Thoracic aorta (tissue), 2 donors: ENCODE results near the gene ZNF385D. TPM values are rescaled to one million over a fixed set of nuclear protein-coding genes. Genes with fewer than 3 reads are reported as not detected.

Experiments used
- ATAC-seq: fragments of 150-250 bp; one replicate; pipeline ENCODE4 v1.8.0; 2017; ENCODE audit warnings: low read depth; ENCODE audit not compliant: insufficient number of reproducible peaks, low FRiP score
- DNase-seq: peaks from one replicate; pipeline ENCODE4 v3.0.0-alpha.2; 2020; ENCODE audit warnings: low spot score
- H3K27ac ChIP-seq, 2 donors: fragments of 200-600 bp; sonication (generic); 1 replicate in 1 of 2; 2 replicates in 1 of 2; pipeline ENCODE4 v1.5.1; 2016; ENCODE audit warnings: mild to moderate bottlenecking in 2 of 2, moderate library complexity in 2 of 2
- H3K27me3 ChIP-seq: fragments of 200-600 bp; sonication (generic); replicated peaks from 2 replicates; pipeline ENCODE4 v1.6.0; 2016; ENCODE audit warnings: mild to moderate bottlenecking; ENCODE audit not compliant: insufficient read depth
- H3K36me3 ChIP-seq: fragments of 200-600 bp; sonication (generic); one replicate; pipeline ENCODE4 v1.5.1; 2016
- H3K4me1 ChIP-seq, 2 donors: fragments of 200-600 bp; sonication (generic); 1 replicate in 1 of 2; 2 replicates in 1 of 2; pipeline versions ENCODE4 v1.5.1 to v1.6.0; 2016; ENCODE audit warnings: low read depth in 2 of 2, mild to moderate bottlenecking in 1 of 2; ENCODE audit not compliant: control insufficient read depth in 1 of 2
- H3K4me3 ChIP-seq: fragments of 200-600 bp; sonication (generic); 2 replicates; pipeline ENCODE4 v1.5.1; 2016; ENCODE audit warnings: mild to moderate bottlenecking
- H3K9me3 ChIP-seq: fragments of 200-600 bp; sonication (generic); 2 replicates; pipeline ENCODE4 v1.5.1; 2016
- total RNA-seq, 2 donors: library from RNA; depleted of rRNA; stranded (reverse); fragments of >200 nt; gene quantifications; one replicate each; pipeline versions ENCODE4 v1.1.0 to v1.2.3, GENCODE V29; 2016
- TF ChIP-seq, protein P1 (sequence below): fragments of 200-600 bp; sonication (generic); IDR thresholded peaks from one replicate; pipeline ENCODE4 v1.5.1; 2019; ENCODE audit warnings: antibody characterized with exemption

ZNF385D gene
- total RNA-seq, 2 donors from 2014 or later, result 15.8 to 81.3 TPM

DNA sequence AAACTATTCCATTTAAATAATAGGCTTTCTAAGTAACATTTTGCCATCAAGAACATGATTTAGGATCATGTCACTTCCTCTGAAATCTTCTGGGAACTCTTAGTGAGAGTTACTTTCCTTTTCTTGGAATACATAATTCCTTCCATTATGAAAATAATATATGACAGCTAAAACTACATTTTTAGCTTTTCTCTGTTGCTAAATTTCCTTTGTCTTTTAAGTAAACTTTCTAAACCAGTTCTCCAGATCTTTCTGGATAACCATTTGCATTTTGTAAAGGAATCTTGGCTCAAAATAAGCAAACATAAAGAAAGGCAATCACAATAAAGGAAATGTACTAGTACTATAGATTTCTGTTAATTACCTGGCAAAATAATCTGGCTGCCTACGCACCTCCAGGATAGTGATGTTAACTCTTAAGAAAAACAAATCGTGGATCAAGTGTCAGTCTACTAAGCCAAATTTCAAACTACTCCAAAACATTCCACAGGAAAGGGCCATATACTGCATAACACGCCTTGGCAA lies 165.7 kb downstream of the ZNF385D start:
- Histone ChIP-seq H3K36me3 (no peaks in the 10 kb centered on the region), H3K27ac (no peak overlapping the region), H3K4me1 (peaks cover 8 to 30% of the 10 kb centered on the region in 2 donors), H3K27me3 (no peaks in the 10 kb centered on the region), H3K4me3 (no peak overlapping the region), H3K9me3 (no peaks in the 10 kb centered on the region)
- TF ChIP-seq, protein P1, sequence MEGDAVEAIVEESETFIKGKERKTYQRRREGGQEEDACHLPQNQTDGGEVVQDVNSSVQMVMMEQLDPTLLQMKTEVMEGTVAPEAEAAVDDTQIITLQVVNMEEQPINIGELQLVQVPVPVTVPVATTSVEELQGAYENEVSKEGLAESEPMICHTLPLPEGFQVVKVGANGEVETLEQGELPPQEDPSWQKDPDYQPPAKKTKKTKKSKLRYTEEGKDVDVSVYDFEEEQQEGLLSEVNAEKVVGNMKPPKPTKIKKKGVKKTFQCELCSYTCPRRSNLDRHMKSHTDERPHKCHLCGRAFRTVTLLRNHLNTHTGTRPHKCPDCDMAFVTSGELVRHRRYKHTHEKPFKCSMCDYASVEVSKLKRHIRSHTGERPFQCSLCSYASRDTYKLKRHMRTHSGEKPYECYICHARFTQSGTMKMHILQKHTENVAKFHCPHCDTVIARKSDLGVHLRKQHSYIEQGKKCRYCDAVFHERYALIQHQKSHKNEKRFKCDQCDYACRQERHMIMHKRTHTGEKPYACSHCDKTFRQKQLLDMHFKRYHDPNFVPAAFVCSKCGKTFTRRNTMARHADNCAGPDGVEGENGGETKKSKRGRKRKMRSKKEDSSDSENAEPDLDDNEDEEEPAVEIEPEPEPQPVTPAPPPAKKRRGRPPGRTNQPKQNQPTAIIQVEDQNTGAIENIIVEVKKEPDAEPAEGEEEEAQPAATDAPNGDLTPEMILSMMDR, result no peak
- no peak for DNase-seq
- ATAC-seq, result no peak

DNA sequence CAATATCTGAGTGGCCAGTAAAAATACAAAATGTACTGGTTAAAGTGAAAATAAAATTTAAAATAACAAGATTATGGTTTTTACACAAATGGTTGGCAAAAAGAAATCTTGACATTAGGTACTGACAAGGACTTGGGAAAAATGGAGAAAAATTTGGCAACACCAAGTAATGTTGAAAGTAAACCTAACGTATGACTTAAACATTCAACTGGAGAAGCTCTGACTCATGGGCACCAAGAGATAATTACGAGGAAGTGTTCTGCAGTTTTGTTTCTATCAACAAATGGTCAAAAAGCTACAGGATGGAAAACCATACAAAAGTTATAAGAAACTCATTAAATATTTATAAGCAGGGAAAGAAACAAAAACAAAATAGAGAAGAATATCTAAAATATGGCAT lies 177.7 kb downstream of the ZNF385D start:
- H3K27me3 ChIP-seq, result no peaks in the 10 kb centered on the region
- H3K4me1 ChIP-seq, result no peaks in the 10 kb centered on the region
- no peak overlapping the region for H3K4me3 ChIP-seq
- no peaks in the 10 kb centered on the region for H3K36me3 ChIP-seq
- TF ChIP-seq, protein P1, result no peak
- DNase-seq, result no peak
- H3K9me3 ChIP-seq, result no peaks in the 10 kb centered on the region
- ATAC-seq, result no peak
- H3K27ac ChIP-seq, result no peak overlapping the region

DNA sequence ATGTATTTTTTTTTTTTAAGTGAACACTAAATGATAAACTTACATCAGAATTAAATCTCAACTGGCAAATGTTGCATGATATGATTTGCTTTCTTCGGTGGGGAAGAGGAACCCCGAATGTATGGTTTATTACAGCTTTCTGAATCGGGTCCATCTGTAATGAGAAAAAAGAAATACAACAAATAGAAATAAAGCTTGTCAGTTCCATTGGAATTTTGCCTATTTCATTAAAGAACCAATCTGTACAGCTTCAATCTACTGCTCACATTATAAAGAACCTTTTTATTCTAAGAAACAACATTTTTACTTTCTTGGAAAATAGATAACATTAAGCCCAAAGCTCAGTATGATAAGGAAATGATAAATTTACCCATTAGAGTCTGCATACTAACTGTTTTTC lies 186.5 kb downstream of the ZNF385D start:
- H3K9me3 ChIP-seq, result no peaks in the 10 kb centered on the region
- ATAC-seq, result no peak

DNA sequence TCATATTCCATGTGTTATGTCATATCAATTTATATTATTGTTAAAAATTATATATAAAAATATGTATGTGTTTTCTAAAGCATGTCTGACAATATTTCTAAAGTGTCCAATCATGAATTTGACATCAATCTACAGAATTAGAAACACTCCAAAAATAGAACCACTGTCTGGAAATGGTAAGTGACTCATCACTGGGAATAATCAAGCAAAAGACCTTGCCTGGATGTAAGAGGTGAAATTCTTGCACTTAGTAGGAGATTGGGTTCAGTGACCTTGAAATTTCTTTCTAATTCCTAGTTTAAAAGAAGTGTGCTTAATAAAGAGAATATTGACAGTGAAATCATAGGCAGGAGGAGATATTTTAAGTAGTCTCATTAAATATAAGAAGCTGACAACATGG lies 188.8 kb downstream of the ZNF385D start:
- H3K9me3 ChIP-seq, result no peaks in the 10 kb centered on the region
- peaks cover 6% of the 10 kb centered on the region for H3K36me3 ChIP-seq
- no peaks in the 10 kb centered on the region for H3K27me3 ChIP-seq
- DNase-seq, result no peak
- TF ChIP-seq, protein P1, result no peak
- ATAC-seq, result no peak
- peaks cover 0 to 4% of the 10 kb centered on the region in 2 donors for H3K4me1 ChIP-seq
- no peak overlapping the region for H3K4me3 ChIP-seq
- H3K27ac ChIP-seq, result no peak overlapping the region

More for the DNA sequence above, 186.5 kb downstream of the ZNF385D start:
- no peak overlapping the region for H3K4me3 ChIP-seq
- H3K4me1 ChIP-seq, result peaks cover 0 to 4% of the 10 kb centered on the region in 2 donors
- no peak for DNase-seq
- H3K27ac ChIP-seq, result no peak overlapping the region
- H3K36me3 ChIP-seq, result peaks cover 6% of the 10 kb centered on the region
- H3K27me3 ChIP-seq, result no peaks in the 10 kb centered on the region
- TF ChIP-seq, protein P1, result no peak

DNA sequence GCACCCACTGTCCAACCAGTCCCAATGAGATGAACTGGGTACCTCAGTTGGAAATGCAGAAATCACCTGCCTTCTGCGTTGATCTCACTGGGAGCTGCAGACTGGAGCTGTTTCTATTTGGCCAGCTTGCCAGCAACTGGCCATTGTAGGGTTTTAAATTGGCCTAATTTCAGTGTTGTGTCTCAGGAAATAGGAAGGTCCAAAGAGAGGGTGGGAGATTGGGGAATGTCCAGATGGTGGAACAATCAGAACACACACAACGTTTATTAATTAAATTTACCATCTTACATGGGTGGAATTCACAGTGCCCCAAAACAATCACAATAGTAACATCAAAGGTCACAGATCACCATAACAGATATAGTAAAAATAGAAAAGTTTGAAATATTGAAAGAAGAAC lies 189.5 kb downstream of the ZNF385D start:
- DNase-seq (no peak), ATAC-seq (no peak)
- no peaks in the 10 kb centered on the region for H3K9me3 ChIP-seq
- H3K4me1 ChIP-seq, result peaks cover 0 to 4% of the 10 kb centered on the region in 2 donors
- H3K4me3 ChIP-seq, result no peak overlapping the region
- H3K27me3 ChIP-seq, result no peaks in the 10 kb centered on the region
- TF ChIP-seq, protein P1, result no peak
- no peak overlapping the region for H3K27ac ChIP-seq
- peaks cover 6% of the 10 kb centered on the region for H3K36me3 ChIP-seq
